Adipocyte (in vitro differentiated cells): ENCODE measurements around the gene PARD3B.

Experiments
- DNase-seq: peaks from one replicate; pipeline ENCODE4 v3.0.0-alpha.2; 2015; ENCODE audit warnings: low read depth
- H3K27me3 ChIP-seq: replicated peaks from 2 replicates; pipeline ENCODE4 v1.7.0; 2013; ENCODE audit warnings: mild to moderate bottlenecking, low read length, moderate library complexity; ENCODE audit not compliant: control insufficient read depth, insufficient read depth
- H3K36me3 ChIP-seq: 2 replicates; pipeline ENCODE4 v1.7.0; 2013; ENCODE audit warnings: low read length, mild to moderate bottlenecking, moderate library complexity; ENCODE audit not compliant: control insufficient read depth, insufficient read depth, severe bottlenecking
- H3K4me1 ChIP-seq: 2 replicates; pipeline ENCODE4 v1.7.0; 2013; ENCODE audit warnings: mild to moderate bottlenecking, low read length, moderate library complexity; ENCODE audit not compliant: control insufficient read depth, insufficient read depth
- H3K4me3 ChIP-seq: 2 replicates; pipeline ENCODE4 v1.7.0; 2013; ENCODE audit warnings: mild to moderate bottlenecking, low read length, moderate library complexity
- H3K9ac ChIP-seq: 2 replicates; pipeline ENCODE4 v1.7.0; 2013; ENCODE audit warnings: mild to moderate bottlenecking, low read length, moderate library complexity
- H3K9me3 ChIP-seq: 2 replicates; pipeline ENCODE4 v1.7.0; 2013; ENCODE audit warnings: mild to moderate bottlenecking, low read length, moderate library complexity; ENCODE audit not compliant: control insufficient read depth

Gene PARD3B

DNA sequence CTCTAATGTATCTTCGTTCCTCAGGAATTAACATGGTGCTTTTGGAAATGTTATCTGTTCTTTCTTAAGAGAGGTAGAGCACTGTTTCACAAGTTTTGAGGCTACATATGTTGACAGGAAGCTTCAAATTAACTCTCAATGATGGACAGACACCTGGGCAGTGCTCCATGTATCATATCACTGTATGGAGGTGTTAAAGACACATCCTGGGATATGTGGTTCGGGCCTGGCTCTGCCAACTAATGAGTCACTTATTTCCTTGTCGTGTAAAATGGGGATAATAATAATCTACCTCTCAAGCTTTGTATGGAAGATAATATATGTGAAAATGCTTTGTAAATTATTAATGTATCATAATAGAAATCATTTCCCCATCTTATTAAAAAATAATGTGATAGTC is 90.2 kb downstream of the PARD3B start:
- DNase-seq, result no peak
- H3K36me3 ChIP-seq, result no peaks in the 10 kb centered on the region

DNA sequence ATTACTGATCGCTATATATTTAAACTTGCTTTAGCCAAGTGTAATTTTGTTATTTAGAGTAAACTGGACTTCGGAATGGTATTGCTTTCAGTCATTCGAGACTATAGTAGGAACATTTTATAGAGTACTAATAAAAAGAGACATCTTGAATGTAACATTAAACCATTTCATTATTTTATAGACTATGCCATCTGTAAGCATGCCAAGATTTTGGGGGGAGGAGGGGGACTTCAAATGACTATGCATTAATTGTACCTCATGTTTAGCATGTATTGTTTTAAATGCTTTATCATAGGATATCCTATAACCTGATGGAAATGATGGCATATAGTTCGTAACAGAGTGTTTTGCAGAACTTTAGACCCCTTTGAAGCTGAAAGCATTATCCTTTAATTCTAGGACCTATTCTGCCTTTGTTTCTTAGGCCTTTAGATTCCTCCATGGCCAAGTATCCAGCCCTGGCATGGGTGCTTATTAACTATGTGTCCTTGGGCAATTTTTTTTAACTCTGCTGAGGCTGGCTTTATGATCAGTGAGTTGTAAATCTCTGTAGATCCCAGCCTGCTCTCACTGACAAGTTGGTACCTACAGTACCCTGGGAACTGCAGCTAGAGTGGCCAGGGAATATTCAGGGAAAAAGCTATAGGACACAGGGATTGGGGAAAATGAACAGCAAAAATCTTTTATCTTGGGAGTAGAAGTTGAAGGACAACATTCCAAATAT is 93.4 kb downstream of the PARD3B start:
- Histone ChIP-seq H3K36me3 (no peaks in the 10 kb centered on the region), H3K27me3 (no peaks in the 10 kb centered on the region), H3K4me3 (no peak overlapping the region), H3K9ac (no peak overlapping the region), H3K4me1 (peaks cover 7% of the 10 kb centered on the region), H3K9me3 (no peaks in the 10 kb centered on the region)
- DNase-seq, result no peak

More for the DNA sequence above, 90.2 kb downstream of the PARD3B start:
- Histone ChIP-seq H3K9me3 (no peaks in the 10 kb centered on the region), H3K4me3 (no peak overlapping the region), H3K9ac (no peak overlapping the region), H3K4me1 (no peaks in the 10 kb centered on the region), H3K27me3 (no peaks in the 10 kb centered on the region)

DNA sequence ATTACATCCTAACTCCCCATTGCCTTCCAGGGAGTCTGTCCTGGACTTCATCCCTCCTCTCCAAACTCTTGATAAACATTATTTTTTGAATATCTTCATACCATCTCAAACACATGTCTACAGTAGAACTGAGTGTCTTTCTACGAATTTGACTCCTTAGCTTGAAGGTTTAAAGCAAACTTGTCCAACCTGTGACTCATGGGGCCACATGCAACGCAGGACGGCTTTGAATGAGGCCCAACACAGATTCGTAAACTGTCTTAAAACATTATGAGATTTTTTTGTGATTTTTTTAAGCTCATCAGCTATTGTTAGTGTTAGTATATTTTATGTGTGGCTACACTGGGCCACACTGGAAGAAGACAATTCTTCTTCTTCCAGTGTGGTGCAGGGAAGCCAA is 98.1 kb downstream of the PARD3B start:
- Histone ChIP-seq H3K4me1 (peaks cover 32% of the 10 kb centered on the region), H3K9ac (no peak overlapping the region), H3K9me3 (no peaks in the 10 kb centered on the region), H3K4me3 (peak overlapping the region; percentile 26), H3K36me3 (no peaks in the 10 kb centered on the region), H3K27me3 (no peaks in the 10 kb centered on the region)
- no peak for DNase-seq

DNA sequence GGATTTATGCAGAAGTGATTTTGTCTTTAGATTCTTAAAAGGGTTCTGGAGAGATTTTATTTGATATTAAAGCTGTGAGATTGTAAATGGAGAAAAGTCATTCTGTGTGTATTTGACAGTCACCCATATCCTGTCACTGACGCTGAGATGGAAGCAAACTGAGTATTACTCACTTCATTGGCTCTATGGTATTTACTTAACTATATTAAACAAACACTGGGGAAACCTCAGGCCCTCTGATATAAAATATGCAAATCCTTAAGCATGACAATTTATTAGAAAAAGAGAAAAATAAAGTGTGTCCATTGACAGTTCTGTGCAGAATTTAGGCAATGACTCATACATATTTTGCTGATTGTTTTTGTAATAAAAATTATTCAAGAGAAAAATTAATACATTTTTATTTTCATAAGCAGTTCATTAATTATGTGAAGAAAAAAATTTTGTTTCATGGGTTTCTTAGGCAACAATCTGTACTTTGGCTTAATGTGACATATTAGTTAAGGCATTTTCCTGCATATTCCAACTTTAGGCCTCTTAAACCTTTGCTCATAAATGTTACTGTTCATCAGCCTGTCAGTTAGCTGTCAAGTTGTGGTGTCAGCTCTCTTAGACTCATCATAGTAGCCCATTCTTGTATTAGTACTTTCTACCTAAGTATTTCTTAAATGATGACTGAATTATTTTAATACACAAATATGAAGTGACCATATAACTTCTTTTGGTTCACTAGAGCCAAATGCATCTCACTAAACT is 99.9 kb downstream of the PARD3B start:
- no peaks in the 10 kb centered on the region for H3K27me3 ChIP-seq

DNA sequence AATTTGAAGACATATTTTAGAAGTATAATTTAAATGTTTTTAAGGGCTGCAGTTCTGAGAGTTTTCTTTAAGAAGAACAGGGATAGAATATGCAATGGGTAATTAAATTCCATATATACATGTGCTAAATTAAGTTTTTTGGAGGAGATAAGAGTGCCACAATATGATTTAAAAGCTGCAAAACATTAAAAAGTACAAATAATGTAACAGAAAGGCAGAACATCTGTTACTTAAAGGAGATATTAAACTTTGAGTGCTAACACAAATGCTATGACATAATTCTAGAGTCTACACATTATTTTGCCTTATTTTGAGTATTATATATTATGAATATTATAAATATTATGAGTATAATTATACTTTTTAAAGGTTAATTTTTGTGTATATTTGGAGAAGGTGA is 102.4 kb downstream of the PARD3B start:
- no peak for DNase-seq
- H3K4me1 ChIP-seq, result peaks cover 32% of the 10 kb centered on the region
- H3K9me3 ChIP-seq, result no peaks in the 10 kb centered on the region
- no peaks in the 10 kb centered on the region for H3K36me3 ChIP-seq
- H3K9ac ChIP-seq, result no peak overlapping the region
- no peak overlapping the region for H3K4me3 ChIP-seq
- H3K27me3 ChIP-seq, result no peaks in the 10 kb centered on the region

More for the DNA sequence above, 99.9 kb downstream of the PARD3B start:
- peak; percentile 55 for DNase-seq
- H3K4me1 ChIP-seq, result peaks cover 32% of the 10 kb centered on the region
- no peaks in the 10 kb centered on the region for H3K36me3 ChIP-seq
- peak overlapping the region; percentile 18 for H3K4me3 ChIP-seq
- H3K9ac ChIP-seq, result peak overlapping the region; percentile 28
- H3K9me3 ChIP-seq, result no peaks in the 10 kb centered on the region

DNA sequence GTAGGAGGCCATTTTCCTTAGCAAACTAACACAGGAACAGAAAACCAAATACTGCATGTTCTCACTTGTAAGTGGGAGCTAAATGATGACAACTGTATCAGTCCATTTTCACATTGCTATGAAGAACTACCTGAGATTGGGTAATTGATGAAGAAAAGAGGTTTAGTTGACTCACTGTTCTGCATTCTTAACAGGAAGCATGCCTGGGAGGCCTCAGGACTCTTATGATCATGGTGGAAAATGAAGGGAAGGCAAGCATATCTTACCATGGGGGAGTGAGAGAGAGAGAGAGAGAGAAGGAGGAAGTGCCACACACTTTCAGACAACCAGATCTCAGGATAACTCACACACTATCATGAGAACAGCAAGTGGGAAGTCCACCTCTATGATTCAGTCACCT is 105.3 kb downstream of the PARD3B start:
- DNase-seq, result no peak
- Histone ChIP-seq H3K9ac (no peak overlapping the region), H3K4me1 (peaks cover 19% of the 10 kb centered on the region), H3K9me3 (no peaks in the 10 kb centered on the region), H3K4me3 (no peak overlapping the region), H3K27me3 (no peaks in the 10 kb centered on the region), H3K36me3 (no peaks in the 10 kb centered on the region)

DNA sequence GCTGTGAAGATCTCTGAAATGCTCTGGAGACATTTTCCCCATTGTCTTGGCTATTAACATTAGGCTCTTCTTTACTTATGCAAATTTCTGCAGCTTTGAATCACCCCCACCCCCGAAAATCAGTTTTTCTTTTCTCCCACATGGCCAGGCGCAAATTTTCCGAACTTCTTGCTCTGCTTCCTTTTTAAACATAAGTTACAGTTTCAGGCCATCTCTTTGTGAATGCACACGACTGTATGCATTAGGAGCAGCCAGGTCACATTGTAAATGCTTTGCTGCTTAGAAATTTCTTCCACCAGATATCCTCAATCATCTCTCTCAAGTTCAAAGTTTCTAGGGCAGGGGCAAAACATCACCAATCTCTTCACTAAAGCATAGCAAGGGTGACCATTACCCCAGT is 106.8 kb downstream of the PARD3B start:
- DNase-seq, result no peak
- peaks cover 21% of the 10 kb centered on the region for H3K4me1 ChIP-seq
- no peaks in the 10 kb centered on the region for H3K9me3 ChIP-seq
- H3K9ac ChIP-seq, result no peak overlapping the region
- no peaks in the 10 kb centered on the region for H3K36me3 ChIP-seq
- no peaks in the 10 kb centered on the region for H3K27me3 ChIP-seq
- H3K4me3 ChIP-seq, result no peak overlapping the region

DNA sequence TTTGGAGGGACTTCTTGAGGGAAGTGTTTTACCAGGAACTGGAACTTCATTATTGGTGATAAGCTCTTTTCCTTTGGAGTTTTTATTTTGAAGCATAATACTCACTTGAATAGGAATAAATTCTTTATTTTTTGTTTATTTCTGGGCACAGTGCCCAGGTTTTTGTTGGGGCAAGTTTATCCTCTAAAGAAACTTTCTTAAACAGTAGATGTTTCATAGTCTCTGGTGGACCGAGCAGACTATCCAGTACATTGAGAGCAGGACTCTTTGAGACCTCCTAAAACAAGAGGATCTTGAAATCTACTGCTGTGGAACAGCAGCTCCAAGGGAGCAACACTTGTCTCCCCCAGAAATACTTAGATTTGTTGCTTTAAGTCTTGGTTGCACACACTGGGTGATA is 109.4 kb downstream of the PARD3B start:
- DNase-seq, result peak; percentile 39
- Histone ChIP-seq H3K9ac (peak overlapping the region; percentile 31), H3K4me3 (peak overlapping the region; percentile 48), H3K27me3 (no peaks in the 10 kb centered on the region), H3K36me3 (no peaks in the 10 kb centered on the region), H3K9me3 (no peaks in the 10 kb centered on the region), H3K4me1 (peaks cover 21% of the 10 kb centered on the region)

DNA sequence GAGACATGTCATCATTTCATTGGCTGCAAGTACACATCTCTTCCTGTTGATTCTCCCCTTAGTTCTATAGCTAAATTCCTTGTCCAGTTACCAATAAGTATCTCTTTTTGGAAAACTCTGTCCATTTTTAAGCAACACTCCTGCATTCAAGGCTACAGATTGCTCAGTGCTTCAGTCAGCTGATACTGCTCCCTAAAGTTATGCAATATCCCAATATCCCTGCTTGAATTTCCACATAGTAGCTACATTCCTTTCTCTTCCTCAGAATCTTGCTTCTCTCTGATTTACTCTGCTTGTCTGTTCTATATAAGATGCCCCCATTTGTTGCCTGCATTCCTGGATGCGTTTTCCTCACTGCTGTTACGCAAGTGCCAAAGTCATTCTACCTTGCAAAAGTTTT is 109.8 kb downstream of the PARD3B start:
- Histone ChIP-seq H3K9ac (peak overlapping the region; percentile 31), H3K27me3 (no peaks in the 10 kb centered on the region), H3K4me3 (peak overlapping the region; percentile 48), H3K9me3 (no peaks in the 10 kb centered on the region), H3K36me3 (no peaks in the 10 kb centered on the region), H3K4me1 (peaks cover 21% of the 10 kb centered on the region)
- DNase-seq, result peak; percentile 82

DNA sequence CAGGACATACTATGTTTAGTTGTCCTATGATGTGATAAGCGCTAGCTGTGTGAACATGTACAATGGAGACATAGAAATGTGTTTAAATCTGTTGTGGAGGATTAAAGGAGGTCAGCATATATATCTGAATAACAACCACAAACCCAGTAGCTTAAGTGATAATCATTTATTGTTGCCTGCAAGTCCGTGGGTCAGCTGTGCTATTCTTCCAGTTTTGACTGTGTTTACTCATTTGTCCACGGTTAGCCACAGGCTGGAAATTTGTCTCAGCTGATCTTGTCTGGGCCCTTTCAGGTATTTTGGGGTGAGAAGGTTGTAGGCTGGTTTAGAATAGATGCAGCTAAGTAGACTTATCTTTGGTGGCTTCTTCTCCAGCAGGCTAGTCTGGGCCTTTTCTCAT is 110.4 kb downstream of the PARD3B start:
- Histone ChIP-seq H3K4me3 (no peak overlapping the region), H3K4me1 (peaks cover 21% of the 10 kb centered on the region), H3K9me3 (no peaks in the 10 kb centered on the region), H3K9ac (peak overlapping the region; percentile 6), H3K36me3 (no peaks in the 10 kb centered on the region), H3K27me3 (no peaks in the 10 kb centered on the region)
- no peak for DNase-seq

DNA sequence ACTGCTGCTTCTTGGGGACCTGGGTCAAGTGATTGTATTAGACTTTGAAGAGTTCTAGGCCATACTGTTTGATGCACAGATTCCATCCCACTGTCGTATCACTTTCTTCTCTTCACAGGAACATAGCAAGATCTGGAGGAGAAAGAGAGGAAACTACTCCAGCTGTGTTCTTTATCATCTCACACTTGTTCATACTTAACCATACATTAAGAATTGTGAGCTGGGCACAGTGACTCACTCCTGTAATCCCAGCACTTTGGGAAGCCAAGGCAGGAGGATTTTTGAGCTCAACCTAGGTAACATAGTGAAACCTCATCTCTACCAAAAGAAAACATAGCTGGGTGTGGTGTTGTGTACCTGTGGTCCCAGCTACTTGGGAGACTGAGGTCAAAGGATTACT is 111.7 kb downstream of the PARD3B start:
- no peak for DNase-seq
- H3K9me3 ChIP-seq, result no peaks in the 10 kb centered on the region
- H3K4me1 ChIP-seq, result peaks cover 21% of the 10 kb centered on the region
- no peaks in the 10 kb centered on the region for H3K36me3 ChIP-seq
- H3K4me3 ChIP-seq, result no peak overlapping the region
- no peak overlapping the region for H3K9ac ChIP-seq
- no peaks in the 10 kb centered on the region for H3K27me3 ChIP-seq
